Subcutaneous adipose tissue (tissue), 4 donors: Measurements from ENCODE around the gene DNAJC15. TPM values are rescaled to one million over a fixed set of nuclear protein-coding genes. Genes with fewer than 3 reads are reported as not detected.

Experiments used
- CTCF ChIP-seq: fragments of 450-650 bp; IDR thresholded peaks from one replicate; pipeline ENCODE4 v1.5.1; 2016; ENCODE audit warnings: low read depth, mild to moderate bottlenecking, control low read depth, antibody characterized with exemption, moderate library complexity
- total RNA-seq, 4 donors: library from RNA; depleted of rRNA; stranded (reverse); fragments of >200 nt; gene quantifications; one replicate each; pipeline ENCODE4 v1.1.0, GENCODE V29; 2016

The DNAJC15 gene
- total RNA-seq, 4 donors from 2014 or later, result 4.3 to 16.0 (median 10.3) TPM

- TF ChIP-seq CTCF, result no peak
Measured at GRCh38 chr13:43036351-43037250, 13.2 kb downstream of the DNAJC15 start.

- no peak for TF ChIP-seq CTCF
Measured at GRCh38 chr13:43039966-43040365, 16.6 kb downstream of the DNAJC15 start.

- no peak for TF ChIP-seq CTCF
Measured at GRCh38 chr13:43041369-43041921, 18.1 kb downstream of the DNAJC15 start.

GRCh38 chr13:43042410-43042921 is 19.1 kb downstream of the DNAJC15 start:
- TF ChIP-seq CTCF, result no peak

- no peak for TF ChIP-seq CTCF
Measured at GRCh38 chr13:43044720-43045301, 21.4 kb downstream of the DNAJC15 start.

- TF ChIP-seq CTCF, result no peak
Measured at GRCh38 chr13:43046259-43046658, 22.9 kb downstream of the DNAJC15 start.
